ENCODE measurements around the gene SYNE2.
"Not testable (repeated sequence)": the region's sequence is repeated elsewhere in the genome, so short reads cannot be mapped to it uniquely, and the experiment has no call there.

Gene SYNE2

GRCh38 chr14:64197996-64198395 is 345.2 kb downstream of the SYNE2 start:
- no peak for DNase-seq

DNA sequence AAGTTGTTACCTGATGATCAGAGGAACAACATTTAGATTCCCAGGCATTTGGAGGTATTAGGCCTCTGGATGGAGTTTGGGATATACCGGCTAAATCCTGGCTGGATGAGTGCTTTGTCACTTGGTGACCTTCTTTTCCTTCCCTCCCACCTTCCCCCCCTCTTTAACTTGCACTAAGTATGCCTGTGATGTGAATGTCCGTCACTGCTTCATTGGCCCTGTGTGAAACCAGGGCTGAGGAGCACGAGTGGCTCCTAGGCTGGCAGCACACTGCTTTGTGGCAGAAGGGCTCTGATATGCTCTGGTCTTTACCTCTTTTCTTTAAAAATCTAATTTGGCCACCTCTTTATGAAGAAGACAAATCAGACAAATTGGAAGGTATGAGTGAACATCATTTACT is 345.7 kb downstream of the SYNE2 start:
- DNase-seq = no peak

DNA sequence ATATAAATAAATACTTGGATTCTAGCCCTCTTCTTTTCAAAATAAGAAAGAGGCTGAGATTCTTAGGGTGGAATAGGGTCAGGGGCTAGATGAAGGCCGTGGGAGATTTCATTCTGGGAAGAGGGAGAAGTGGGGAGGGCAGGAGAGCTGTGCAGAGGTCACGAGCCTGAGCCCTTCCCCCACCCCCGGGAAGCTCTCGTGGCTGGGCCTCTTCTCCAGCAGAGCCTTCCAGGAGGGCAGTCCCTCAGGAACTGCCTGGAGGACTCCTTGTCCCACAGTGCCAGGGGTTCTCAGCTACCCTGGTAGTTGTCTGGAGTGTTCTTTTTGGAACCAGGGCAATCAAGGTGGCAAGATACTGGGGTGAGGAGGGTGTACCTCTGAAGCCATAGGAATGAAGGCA is 347.4 kb downstream of the SYNE2 start:
- DNase-seq = no peak

- DNase-seq = no peak
These were observed 348.5 kb downstream of the SYNE2 start for GRCh38 chr14:64201296-64201695.

GRCh38 chr14:64201921-64202545 is 349.2 kb downstream of the SYNE2 start:
- DNase-seq = no peak

GRCh38 chr14:64202716-64203115 is 349.9 kb downstream of the SYNE2 start:
- DNase-seq = no peak

GRCh38 chr14:64203366-64204006 is 350.7 kb downstream of the SYNE2 start:
- DNase-seq = no peak

- no peak for DNase-seq
These were observed 355.5 kb downstream of the SYNE2 start for GRCh38 chr14:64208261-64208660.

- no peak for DNase-seq
These were observed 356.2 kb downstream of the SYNE2 start for GRCh38 chr14:64208981-64209380.

DNA sequence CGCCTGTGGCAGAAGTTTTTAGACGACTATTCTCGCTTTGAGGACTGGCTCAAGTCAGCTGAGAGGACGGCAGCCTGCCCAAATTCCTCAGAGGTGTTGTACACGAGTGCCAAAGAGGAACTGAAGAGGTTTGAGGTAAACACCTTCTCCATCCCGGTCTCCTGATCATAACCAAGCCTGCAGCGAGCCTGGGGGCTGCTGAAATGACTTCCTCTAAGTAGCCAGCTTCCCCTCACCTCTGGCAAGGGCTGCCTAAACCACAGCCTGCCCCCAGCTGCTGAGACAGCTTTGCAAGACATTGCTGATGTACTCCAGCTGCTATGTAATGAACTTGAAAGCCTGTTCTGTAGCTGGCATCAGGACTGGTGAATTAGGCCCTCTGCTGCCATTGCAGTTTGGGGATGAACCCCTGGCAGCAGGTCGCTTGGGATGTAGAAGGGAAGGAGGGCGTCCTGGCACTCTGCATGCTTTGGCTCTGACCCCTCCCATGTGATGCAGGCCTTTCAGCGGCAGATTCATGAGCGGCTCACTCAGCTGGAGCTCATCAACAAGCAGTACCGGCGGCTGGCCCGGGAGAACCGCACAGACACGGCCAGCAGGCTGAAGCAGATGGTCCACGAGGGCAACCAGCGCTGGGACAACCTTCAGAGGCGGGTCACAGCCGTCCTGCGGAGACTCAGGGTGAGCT is 356.8 kb downstream of the SYNE2 start:
- DNase-seq = peak; percentile 64

- no peak for DNase-seq
These were observed 357.4 kb downstream of the SYNE2 start for GRCh38 chr14:64210216-64210615.

DNA sequence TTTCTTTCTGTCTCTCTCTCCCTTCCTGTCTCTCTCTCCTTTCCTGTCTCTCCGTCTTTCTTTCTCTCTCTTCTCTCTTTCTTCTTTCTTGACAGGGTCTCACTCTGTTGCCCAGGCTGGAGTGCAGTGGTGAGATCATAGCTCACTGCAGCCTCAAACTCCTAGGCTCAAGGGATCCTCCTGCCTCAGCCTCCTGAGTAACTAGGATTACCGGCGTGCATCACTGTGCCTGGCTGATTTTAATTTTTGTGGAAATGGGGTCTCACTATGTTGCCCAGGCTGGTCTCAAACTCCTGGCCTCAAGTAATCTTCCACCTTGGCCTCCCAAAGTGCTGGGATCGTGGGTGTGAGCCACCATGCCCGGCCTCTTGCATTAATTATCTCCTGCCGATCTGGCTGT is 358.1 kb downstream of the SYNE2 start:
- not testable (repeated sequence) for DNase-seq

GRCh38 chr14:64212666-64213065 is 359.9 kb downstream of the SYNE2 start:
- no peak for DNase-seq

DNA sequence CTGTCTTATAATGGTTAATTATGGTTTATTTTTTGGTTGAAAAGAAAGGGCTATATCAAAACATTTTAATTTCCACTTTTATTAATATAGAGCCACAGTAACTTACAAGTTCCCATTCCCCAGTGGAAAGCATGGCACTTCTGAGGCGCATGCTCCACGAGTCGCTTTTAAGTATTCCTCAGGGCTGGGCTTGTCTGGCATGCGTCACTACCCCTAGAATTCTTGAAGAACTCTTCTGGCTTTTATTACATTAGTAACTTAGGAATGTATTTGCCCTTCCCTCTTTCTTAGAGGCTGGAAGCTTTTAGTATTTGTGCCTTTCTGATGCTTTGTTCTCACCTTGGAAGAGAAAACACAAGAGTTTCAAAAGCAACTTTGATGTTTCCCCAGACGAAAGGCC is 360.3 kb downstream of the SYNE2 start:
- no peak for DNase-seq

GRCh38 chr14:64213853-64214570 is 361.2 kb downstream of the SYNE2 start:
- DNase-seq = no peak

GRCh38 chr14:64215274-64215673 is 362.5 kb downstream of the SYNE2 start:
- DNase-seq = no peak

- DNase-seq = no peak
These were observed 363.2 kb downstream of the SYNE2 start for GRCh38 chr14:64215978-64216377.

DNA sequence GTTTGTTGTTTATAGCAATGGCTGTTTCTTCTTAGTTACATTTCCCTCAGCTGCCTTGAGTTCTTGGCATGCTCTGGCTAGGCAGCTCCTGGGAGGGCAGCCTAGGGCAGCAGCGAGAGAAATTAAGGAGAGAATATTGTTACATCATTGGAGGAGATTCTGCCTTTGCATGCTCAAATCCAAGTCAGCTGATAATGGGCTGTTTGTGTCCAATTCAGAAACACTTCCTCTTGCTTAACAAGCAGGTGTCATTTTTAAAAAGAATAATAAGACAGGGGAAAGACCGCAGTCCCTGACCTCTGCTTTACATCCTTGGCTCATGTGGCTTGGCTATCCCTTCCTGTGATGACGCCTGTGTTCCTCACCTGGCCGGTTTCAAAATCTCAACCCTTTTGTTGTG is 364.5 kb downstream of the SYNE2 start:
- DNase-seq = no peak

GRCh38 chr14:64217834-64218233 is 365.0 kb downstream of the SYNE2 start:
- no peak for DNase-seq

DNA sequence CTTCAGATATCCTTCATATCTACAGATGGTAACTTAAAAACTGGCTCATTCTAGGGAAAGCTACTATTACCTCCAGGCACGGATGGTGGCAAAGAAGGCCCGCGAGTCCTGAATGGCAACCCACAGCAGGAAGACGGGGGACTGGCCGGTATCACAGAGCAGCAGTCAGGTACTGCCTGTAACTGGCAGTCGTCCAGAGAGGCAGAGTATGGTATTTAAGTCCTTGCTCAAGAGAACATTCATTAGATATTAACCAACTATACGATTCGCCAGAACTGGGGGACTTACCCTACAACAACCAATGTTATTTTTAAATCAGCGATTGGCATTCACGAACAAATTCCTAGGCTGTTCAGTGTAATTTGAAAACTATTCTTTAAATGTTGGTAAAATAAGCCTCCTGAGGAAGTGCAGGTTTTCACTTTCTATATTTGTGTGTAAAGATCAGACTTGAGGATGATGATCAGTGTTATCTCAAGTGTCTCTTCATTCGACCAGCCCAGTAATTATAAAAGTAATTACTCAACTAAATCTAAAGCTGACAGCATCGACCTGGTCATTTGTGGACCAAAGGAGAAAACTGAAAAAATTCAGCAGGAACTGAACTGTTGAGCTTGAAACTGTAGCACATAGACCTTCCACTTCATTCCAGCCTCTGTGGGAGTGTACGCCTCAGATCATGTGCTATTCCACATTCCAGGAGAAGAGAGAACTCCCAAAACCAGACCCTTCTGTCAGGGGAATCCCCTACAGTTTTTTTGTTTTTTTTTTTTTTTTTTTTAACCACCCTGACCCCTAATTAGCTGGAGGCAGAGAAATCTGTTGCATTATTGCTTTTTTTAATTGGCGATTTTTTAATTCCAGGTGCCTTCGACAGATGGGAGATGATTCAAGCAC is 365.8 kb downstream of the SYNE2 start:
- DNase-seq = no peak

DNA sequence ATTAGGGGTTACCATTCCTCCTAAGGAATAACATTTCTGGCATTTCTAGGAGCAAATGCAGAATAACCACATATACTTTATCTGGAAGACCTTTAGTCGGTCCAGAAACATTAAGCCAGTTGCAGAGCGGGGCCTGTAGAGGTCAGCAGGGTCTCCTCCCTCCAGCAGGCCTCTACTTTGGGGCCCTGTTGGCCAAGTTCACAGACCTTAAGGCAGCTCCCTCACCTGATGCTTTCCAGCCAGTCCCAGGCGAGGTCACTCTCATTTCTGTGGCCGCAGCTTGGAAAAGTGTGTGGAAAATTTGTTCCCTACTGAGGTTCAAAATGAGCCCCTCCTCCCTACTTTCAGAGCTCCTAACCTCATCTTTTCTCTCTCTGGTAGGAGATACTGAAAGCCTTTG is 367.3 kb downstream of the SYNE2 start:
- no peak for DNase-seq

DNA sequence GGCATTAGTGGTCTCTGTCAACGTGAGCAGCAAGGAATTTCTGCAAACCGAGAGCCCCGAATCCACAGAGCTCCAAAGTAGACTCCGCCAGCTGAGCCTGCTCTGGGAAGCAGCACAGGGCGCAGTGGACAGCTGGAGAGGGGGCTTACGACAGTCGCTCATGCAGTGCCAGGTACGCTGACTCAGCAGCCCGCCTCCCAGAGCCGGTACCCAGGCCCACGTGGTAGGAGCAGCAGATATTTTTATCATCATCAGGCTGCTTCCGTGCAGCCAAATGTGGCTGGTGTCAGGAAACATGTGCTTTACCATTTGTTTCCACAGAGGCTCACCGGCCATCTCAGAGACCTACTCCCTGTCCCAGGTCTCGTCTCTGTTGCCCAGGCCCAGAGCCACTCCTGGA is 367.7 kb downstream of the SYNE2 start:
- DNase-seq = peak; percentile 43

All from NCI-H524 treated with DMSO at 0.1 percent for 48 hours (cell line).